NOMO-1 (cell line): ENCODE results near the gene PITPNB.
A peak's percentile ranks its signal among the peaks of the same experiment; 100 is the strongest.

ENCODE experiments used
- DNase-seq, 2 experiments: peaks; one replicate each; lab custom pipeline; 2025; ENCODE audit not compliant: unreplicated experiment in 2 of 2; lab: John Stamatoyannopoulos, UW

Gene PITPNB

GRCh38 chr22:27805841-27806240 is 113.2 kb downstream of the PITPNB start:
- DNase-seq, result no peak

GRCh38 chr22:27804470-27805297 is 114.4 kb downstream of the PITPNB start:
- DNase-seq, result peak; percentile 39 to 60

- DNase-seq, result no peak
Observed at GRCh38 chr22:27803841-27804415, 115.1 kb downstream of the PITPNB start.

GRCh38 chr22:27802346-27803073 is 116.5 kb downstream of the PITPNB start:
- no peak for DNase-seq
